ENCODE data around the gene SPRY2. TPM values are rescaled to one million over a fixed set of nuclear protein-coding genes. Genes with fewer than 3 reads are reported as not detected.

The SPRY2 gene
- total and polyA plus RNA-seq, 8 donors: 10.7 to 18.8 (median 14.4) TPM

DNA sequence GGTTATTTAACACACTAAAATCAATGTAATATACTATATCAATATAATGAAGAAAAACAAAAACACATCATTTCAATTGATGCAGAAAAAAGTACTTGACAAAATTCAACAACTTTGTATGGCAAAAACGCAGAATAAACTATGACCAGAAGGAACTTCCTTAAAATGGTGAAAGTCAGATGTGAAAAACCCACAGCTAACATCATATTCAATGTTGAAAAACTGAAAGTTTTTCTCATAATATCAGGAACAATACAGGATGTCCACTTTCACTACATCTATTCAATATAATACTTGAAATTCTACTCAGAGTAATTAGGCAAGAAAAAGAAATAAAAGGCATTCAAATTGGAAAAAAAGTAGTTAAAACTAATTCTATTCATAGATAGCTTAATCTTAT lies 50.3 kb downstream of the SPRY2 start:
- Histone ChIP-seq H3K4me3 (no peak overlapping the region), H3K27ac (no peak overlapping the region), H3K27me3 (no peaks in the 10 kb centered on the region), H3K4me1 (no peaks in the 10 kb centered on the region), H3K9me3 (no peaks in the 10 kb centered on the region), H3K36me3 (no peaks in the 10 kb centered on the region)
- WGBS, 2 donors: 68 to 80% methylated on average over 1 of the region's 1 CpG
- FAIRE-seq (no peak), ATAC-seq (no peak), DNase-seq (no peak)
- TF ChIP-seq CTCF (IDR thresholded peaks at IDR 0.05): no peak
- intact Hi-C loops (cut with DNase I): no loop called here

All from pancreas (tissue), 10 donors.